OCI-LY7 (cell line): Measurements from ENCODE around the gene FGF7. TPM values are rescaled to one million over a fixed set of nuclear protein-coding genes. Genes with fewer than 3 reads are reported as not detected.

Source experiments
- BruUV-seq: library from RNA; stranded (reverse); fragments of 400-500 nt; replicated peaks from 2 replicates; lab custom pipeline; 2021; lab: Mats Ljungman, UMichigan
- CTCF ChIA-PET: fragments of 300-600 bp; sonication (Branson Sonifier 250); formaldehyde crosslinking; loops from one replicate; lab custom pipeline; 2022; ENCODE audit warnings: antibody characterized with exemption; ENCODE audit not compliant: unreplicated experiment; lab: Charles Lee
- POLR2A ChIA-PET: fragments of 300-600 bp; sonication (Branson Sonifier 250); formaldehyde crosslinking; loops from one replicate; lab custom pipeline; 2022; ENCODE audit warnings: antibody characterized with exemption; lab: Charles Lee
- DNase-seq: peaks from one replicate; pipeline ENCODE4 v3.0.0-alpha.2; 2015; ENCODE audit warnings: low spot score
- H2AFZ ChIP-seq: fragments of 200-600 bp; sonication (generic), shearing (Covaris generic); 2 replicates; pipeline ENCODE4 v1.6.1; 2014; ENCODE audit warnings: mild to moderate bottlenecking, antibody characterized with exemption, low read length, moderate library complexity
- H3K27ac ChIP-seq: fragments of 200-600 bp; sonication (generic); 2 replicates; pipeline ENCODE4 v1.5.1; 2014; ENCODE audit warnings: mixed run types, low read depth, mild to moderate bottlenecking, moderate library complexity, low read length, inconsistent platforms; ENCODE audit not compliant: poor library complexity, severe bottlenecking
- H3K36me3 ChIP-seq: fragments of 200-600 bp; sonication (generic); 2 replicates; pipeline ENCODE4 v1.6.1; 2014; ENCODE audit warnings: mild to moderate bottlenecking, antibody characterized with exemption, low read length, moderate library complexity, mixed read lengths; ENCODE audit not compliant: insufficient read depth
- H3K4me1 ChIP-seq: fragments of 200-600 bp; sonication (generic); 2 replicates; pipeline ENCODE4 v1.5.1; 2014; ENCODE audit warnings: mild to moderate bottlenecking, low read length; ENCODE audit not compliant: insufficient read depth, poor library complexity, severe bottlenecking
- H3K4me2 ChIP-seq: fragments of 200-600 bp; sonication (generic); 2 replicates; pipeline ENCODE4 v1.6.1; 2014; ENCODE audit warnings: mild to moderate bottlenecking, low read length
- H3K4me3 ChIP-seq: fragments of 200-600 bp; sonication (generic); 2 replicates; pipeline ENCODE4 v1.5.1; 2014; ENCODE audit warnings: mild to moderate bottlenecking, low read depth, low read length; ENCODE audit not compliant: poor library complexity, severe bottlenecking
- H3K79me2 ChIP-seq: fragments of 200-600 bp; sonication (generic); 2 replicates; pipeline ENCODE4 v1.6.1; 2016; ENCODE audit warnings: low read depth, mild to moderate bottlenecking, low read length, moderate library complexity, mixed read lengths; ENCODE audit not compliant: insufficient read depth
- H3K9me2 ChIP-seq: fragments of 200-600 bp; sonication (generic); 2 replicates; pipeline ENCODE4 v1.6.1; 2016; ENCODE audit warnings: mild to moderate bottlenecking, low read length, mixed read lengths; ENCODE audit not compliant: insufficient read depth
- H3K9me3 ChIP-seq: fragments of 200-600 bp; sonication (generic); 2 replicates; pipeline ENCODE4 v1.6.1; 2014; ENCODE audit warnings: mild to moderate bottlenecking, mixed run types, low read length, mixed read lengths
- H4K20me1 ChIP-seq: fragments of 200-600 bp; sonication (generic); 2 replicates; pipeline ENCODE4 v1.6.1; 2014; ENCODE audit warnings: mild to moderate bottlenecking, antibody characterized with exemption, low read length, moderate library complexity, mixed read lengths; ENCODE audit not compliant: insufficient read depth
- CTCF ChIP-seq: fragments of 200-600 bp; sonication (generic); conservative IDR thresholded peaks from 2 replicates; pipeline ENCODE4 v1.5.1; 2014; ENCODE audit warnings: mild to moderate bottlenecking, antibody characterized with exemption, low read length, moderate library complexity, mixed read lengths
- EZH2phosphoT487 ChIP-seq: fragments of 200-600 bp; sonication (generic); IDR thresholded peaks from 2 replicates; pipeline ENCODE4 v1.6.1; 2018; ENCODE audit warnings: low read depth, borderline replicate concordance, mild to moderate bottlenecking, mixed run types, antibody characterized with exemption, low read length, moderate library complexity, mixed read lengths
- intact Hi-C: fragments of 100-400 bp; cut with micrococcal nuclease; formaldehyde crosslinking; loops from one replicate; pipeline ENCODE4 v1.10.0; 2022; ENCODE audit not compliant: unreplicated experiment
- total RNA-seq, 2 experiments: library from RNA; depleted of rRNA in 1 of 2; stranded (reverse); fragments of >200 nt in 1 of 2; shearing (Covaris generic) in 1 of 2; gene quantifications; 2 replicates each; pipeline ENCODE4 v1.2.3, GENCODE V29; 2014 to 2022

FGF7 gene
- total RNA-seq, 2 experiments from 2014 or later, result not detected

GRCh38 chr15:49421991-49422390 is 1.1 kb upstream of the FGF7 start:
- DNase-seq, result peak; percentile 69
- no peak overlapping the region for H3K27ac ChIP-seq
- no peaks in the 10 kb centered on the region for H3K4me1 ChIP-seq
- H4K20me1 ChIP-seq, result no peaks in the 10 kb centered on the region
- no peaks in the 10 kb centered on the region for H3K36me3 ChIP-seq
- TF ChIP-seq EZH2phosphoT487 (no peak), CTCF (peak; percentile 98)
- no TSS peak for BruUV-seq
- intact Hi-C loops, result loop anchor here (1.0 kb wide), 2 partner anchors 187 to 561 kb away; no protein-coding TSS in a partner anchor
- peak overlapping the region; percentile 25; the same call in 1 of the 2 replicates for H2AFZ ChIP-seq
- no peak overlapping the region for H3K4me3 ChIP-seq
- ChIA-PET CTCF (interaction anchor here (1.3 kb wide), 1 partner anchor 186 kb away, joined by 3 read pairs; no protein-coding TSS in a partner anchor), POLR2A (interaction anchor here (0.6 kb wide), 1 partner anchor 325 kb away, joined by 4 read pairs; no protein-coding TSS in a partner anchor)
- no peaks in the 10 kb centered on the region for H3K9me2 ChIP-seq
- H3K9me3 ChIP-seq, result no peaks in the 10 kb centered on the region
- H3K79me2 ChIP-seq, result no peaks in the 10 kb centered on the region
- H3K4me2 ChIP-seq, result peak overlapping the region; percentile 28; the same call in 1 of the 2 replicates

DNA sequence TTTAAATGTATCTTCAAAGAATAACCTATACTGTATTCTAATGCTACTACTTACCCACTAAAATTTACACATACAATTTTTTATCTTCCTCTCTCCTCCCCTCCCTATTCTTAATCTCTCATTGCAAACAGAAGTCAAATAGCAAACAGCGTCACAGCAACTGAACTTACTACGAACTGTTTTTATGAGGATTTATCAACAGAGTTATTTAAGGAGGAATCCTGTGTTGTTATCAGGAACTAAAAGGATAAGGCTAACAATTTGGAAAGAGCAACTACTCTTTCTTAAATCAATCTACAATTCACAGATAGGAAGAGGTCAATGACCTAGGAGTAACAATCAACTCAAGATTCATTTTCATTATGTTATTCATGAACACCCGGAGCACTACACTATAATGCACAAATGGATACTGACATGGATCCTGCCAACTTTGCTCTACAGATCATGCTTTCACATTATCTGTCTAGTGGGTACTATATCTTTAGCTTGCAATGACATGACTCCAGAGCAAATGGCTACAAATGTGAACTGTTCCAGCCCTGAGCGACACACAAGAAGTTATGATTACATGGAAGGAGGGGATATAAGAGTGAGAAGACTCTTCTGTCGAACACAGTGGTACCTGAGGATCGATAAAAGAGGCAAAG is 984 bp downstream of the FGF7 start:
- DNase-seq, result no peak
- Histone ChIP-seq H3K4me1 (no peaks in the 10 kb centered on the region), H3K4me2 (no peak overlapping the region), H3K9me3 (no peaks in the 10 kb centered on the region), H3K9me2 (no peaks in the 10 kb centered on the region), H3K27ac (no peak overlapping the region), H2AFZ (no peak overlapping the region), H3K79me2 (no peaks in the 10 kb centered on the region), H3K4me3 (no peak overlapping the region), H4K20me1 (no peaks in the 10 kb centered on the region), H3K36me3 (no peaks in the 10 kb centered on the region)
- intact Hi-C loops, result no loop called here
- POLR2A ChIA-PET, result no interaction called here
- TF ChIP-seq CTCF, result no peak
- no peak for TF ChIP-seq EZH2phosphoT487
- CTCF ChIA-PET, result no interaction called here
- BruUV-seq, result no TSS peak

DNA sequence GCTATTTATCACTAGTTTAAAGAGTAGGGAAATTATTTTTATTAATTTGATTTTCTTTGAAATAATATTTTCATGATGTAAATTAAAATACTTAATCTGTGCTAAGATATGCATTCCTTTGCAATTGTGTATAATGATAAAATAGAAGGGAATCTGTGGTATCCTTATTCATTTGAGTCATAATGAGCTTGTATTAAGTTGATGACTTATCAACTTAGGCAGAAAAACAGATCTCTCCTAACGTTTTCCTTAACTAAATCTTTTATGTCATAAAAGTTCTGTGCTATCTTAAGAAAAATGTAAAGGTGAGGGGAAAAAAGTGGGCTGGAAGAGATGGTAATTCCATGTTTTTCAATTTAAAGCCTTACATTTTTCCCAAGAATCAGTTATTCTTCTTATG is 1.9 kb downstream of the FGF7 start:
- no peak for TF ChIP-seq CTCF
- no peak for TF ChIP-seq EZH2phosphoT487
- Histone ChIP-seq H3K9me2 (no peaks in the 10 kb centered on the region), H3K4me3 (no peak overlapping the region), H4K20me1 (no peaks in the 10 kb centered on the region), H3K9me3 (no peaks in the 10 kb centered on the region), H3K79me2 (no peaks in the 10 kb centered on the region), H3K4me1 (no peaks in the 10 kb centered on the region), H3K4me2 (no peak overlapping the region), H2AFZ (no peak overlapping the region), H3K27ac (no peak overlapping the region), H3K36me3 (no peaks in the 10 kb centered on the region)
- DNase-seq, result no peak
- POLR2A ChIA-PET, result interaction anchor here (0.6 kb wide), 1 partner anchor 922 kb away, joined by 5 read pairs; no protein-coding TSS in a partner anchor
- CTCF ChIA-PET, result no interaction called here
- BruUV-seq, result no TSS peak
- intact Hi-C loops, result no loop called here
